Mesothelial cell of epicardium (in vitro differentiated cells): ENCODE data around the gene SH3TC2. TPM values are rescaled to one million over a fixed set of nuclear protein-coding genes. Genes with fewer than 3 reads are reported as not detected.

Source experiments
- DNase-seq, 2 experiments: peaks; one replicate each; pipeline ENCODE4 v3.0.0; 2021; ENCODE audit warnings: low spot score in 2 of 2; ENCODE audit not compliant: unreplicated experiment in 2 of 2
- H3K27ac Mint-ChIP-seq: 2 replicates; pipeline ENCODE4 v1.8.0; 2021; ENCODE audit warnings: mixed read lengths
- H3K27me3 Mint-ChIP-seq: 2 replicates; pipeline ENCODE4 v1.8.0; 2021; ENCODE audit warnings: low read depth, mixed read lengths
- H3K36me3 Mint-ChIP-seq: 2 replicates; pipeline ENCODE4 v1.8.0; 2021; ENCODE audit warnings: mixed read lengths
- H3K4me1 Mint-ChIP-seq: 2 replicates; pipeline ENCODE4 v1.8.0; 2021; ENCODE audit warnings: mixed read lengths
- H3K4me3 Mint-ChIP-seq: 2 replicates; pipeline ENCODE4 v1.8.0; 2021; ENCODE audit warnings: mild to moderate bottlenecking, moderate library complexity, mixed read lengths
- H3K9me3 Mint-ChIP-seq: 2 replicates; pipeline ENCODE4 v1.8.0; 2021; ENCODE audit warnings: mixed read lengths
- CTCF ChIP-seq: fragments of 200-600 bp; sonication (generic); IDR thresholded peaks from one replicate; pipeline ENCODE4 v1.5.0; 2021; ENCODE audit warnings: antibody characterized with exemption; ENCODE audit not compliant: unreplicated experiment
- total RNA-seq: library from RNA; stranded (reverse); gene quantifications from 3 replicates; pipeline ENCODE4 v1.2.1, GENCODE V29; 2021

Gene SH3TC2
- total RNA-seq, 1 donor from 2014 or later: 5.2 TPM

GRCh38 chr5:148968311-148968710 lies 94.6 kb downstream of the SH3TC2 start:
- TF ChIP-seq CTCF: no peak
- Mint-ChIP-seq H3K27ac (no peak overlapping the region), H3K27me3 (peaks cover 4% of the 10 kb centered on the region), H3K4me3 (no peak overlapping the region), H3K9me3 (peaks cover 3% of the 10 kb centered on the region), H3K36me3 (no peaks in the 10 kb centered on the region), H3K4me1 (peaks cover 6% of the 10 kb centered on the region)
- DNase-seq: no peak

DNA sequence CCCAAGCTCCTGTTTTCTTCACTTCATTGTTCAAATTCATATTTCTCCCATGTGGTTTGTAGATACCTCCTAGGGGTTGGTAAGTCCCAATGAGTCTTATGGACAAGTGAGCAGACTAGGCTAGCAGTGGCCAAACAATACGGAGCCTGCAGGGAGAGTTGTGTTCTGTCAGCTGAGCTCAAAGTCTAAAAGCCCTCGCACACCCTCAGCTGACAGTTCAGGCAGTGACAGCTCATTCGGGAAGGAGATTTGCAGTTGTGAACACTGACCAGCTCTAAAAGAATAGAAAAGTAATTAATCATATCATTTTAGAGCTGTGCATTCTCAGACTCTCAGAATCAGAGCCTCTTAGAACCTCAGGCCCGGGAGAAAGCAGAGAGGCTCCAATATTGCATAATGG lies 95.1 kb downstream of the SH3TC2 start:
- no peak overlapping the region for H3K4me3 Mint-ChIP-seq
- TF ChIP-seq CTCF: no peak
- H3K27me3 Mint-ChIP-seq: peaks cover 4% of the 10 kb centered on the region
- DNase-seq: no peak
- peaks cover 3% of the 10 kb centered on the region for H3K9me3 Mint-ChIP-seq
- no peak overlapping the region for H3K27ac Mint-ChIP-seq
- peaks cover 6% of the 10 kb centered on the region for H3K4me1 Mint-ChIP-seq
- H3K36me3 Mint-ChIP-seq: no peaks in the 10 kb centered on the region

- H3K27me3 Mint-ChIP-seq: peaks cover 4% of the 10 kb centered on the region
- no peak for TF ChIP-seq CTCF
- H3K4me3 Mint-ChIP-seq: no peak overlapping the region
- H3K4me1 Mint-ChIP-seq: peaks cover 6% of the 10 kb centered on the region
- no peak overlapping the region for H3K27ac Mint-ChIP-seq
- peaks cover 3% of the 10 kb centered on the region for H3K9me3 Mint-ChIP-seq
- no peaks in the 10 kb centered on the region for H3K36me3 Mint-ChIP-seq
- no peak for DNase-seq
These were observed 95.9 kb downstream of the SH3TC2 start for GRCh38 chr5:148966938-148967337.

DNA sequence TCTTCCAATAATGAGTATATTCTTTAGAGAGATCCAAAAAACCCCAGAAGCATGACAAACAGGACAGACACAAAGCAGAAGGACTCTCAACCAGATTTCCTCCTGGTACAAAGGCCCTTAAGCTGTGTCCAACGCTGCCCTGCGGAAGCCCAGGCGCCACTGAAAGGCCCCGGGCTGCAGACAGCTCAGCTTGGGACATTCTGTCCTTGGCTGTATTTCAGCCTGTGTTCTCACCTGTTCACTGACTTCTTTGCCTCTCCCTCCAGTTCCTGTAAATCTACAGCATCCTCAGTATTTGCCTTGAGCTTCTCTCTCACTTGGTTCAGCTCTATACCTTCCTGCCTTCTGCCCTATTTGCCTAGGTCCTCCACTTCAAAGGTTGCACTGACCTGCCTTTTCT lies 96.5 kb downstream of the SH3TC2 start:
- H3K9me3 Mint-ChIP-seq: peaks cover 3% of the 10 kb centered on the region
- no peak for TF ChIP-seq CTCF
- H3K36me3 Mint-ChIP-seq: no peaks in the 10 kb centered on the region
- H3K4me3 Mint-ChIP-seq: no peak overlapping the region
- peaks cover 4% of the 10 kb centered on the region for H3K27me3 Mint-ChIP-seq
- no peak for DNase-seq
- H3K27ac Mint-ChIP-seq: no peak overlapping the region
- H3K4me1 Mint-ChIP-seq: peaks cover 6% of the 10 kb centered on the region

- no peak for DNase-seq
- Mint-ChIP-seq H3K9me3 (peaks cover 3% of the 10 kb centered on the region), H3K27me3 (peaks cover 4% of the 10 kb centered on the region), H3K36me3 (no peaks in the 10 kb centered on the region), H3K4me3 (no peak overlapping the region), H3K27ac (no peak overlapping the region), H3K4me1 (peaks cover 6% of the 10 kb centered on the region)
- TF ChIP-seq CTCF: no peak
These were observed 97.2 kb downstream of the SH3TC2 start for GRCh38 chr5:148965511-148966265.

DNA sequence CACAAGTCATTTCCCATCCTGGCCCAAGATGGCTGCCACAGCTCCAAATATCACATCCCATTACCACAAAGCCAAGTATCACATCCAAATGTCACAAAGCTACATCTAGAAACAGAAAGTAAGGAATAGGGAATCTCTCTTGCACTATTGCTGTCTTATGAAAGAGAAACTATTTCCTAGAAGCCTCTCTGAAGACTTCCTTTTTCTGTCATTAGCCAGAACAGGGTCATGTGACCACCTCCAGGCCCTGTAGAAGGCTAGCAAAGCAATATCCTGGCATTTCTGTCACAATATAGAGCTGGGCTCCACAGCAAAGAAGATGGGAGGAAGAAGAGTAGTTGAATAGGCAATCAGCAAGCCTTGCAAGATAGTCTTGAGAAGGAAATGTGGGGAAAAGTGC lies 99.2 kb downstream of the SH3TC2 start:
- H3K36me3 Mint-ChIP-seq: no peaks in the 10 kb centered on the region
- H3K27me3 Mint-ChIP-seq: peaks cover 11% of the 10 kb centered on the region
- TF ChIP-seq CTCF: no peak
- peaks cover 3% of the 10 kb centered on the region for H3K9me3 Mint-ChIP-seq
- H3K4me1 Mint-ChIP-seq: peaks cover 6% of the 10 kb centered on the region
- H3K4me3 Mint-ChIP-seq: no peak overlapping the region
- no peak for DNase-seq
- no peak overlapping the region for H3K27ac Mint-ChIP-seq
